Measurements from ENCODE around the gene SYNGR1. TPM values are rescaled to one million over a fixed set of nuclear protein-coding genes. Genes with fewer than 3 reads are reported as not detected.

Gene SYNGR1
- polyA plus RNA-seq, 3 donors = 18.0 to 54.9 (median 39.6) TPM

- no peak overlapping the region for H3K27ac ChIP-seq (ENCODE audit: low read depth in 1 of 2, low read length in 2 of 2)
- no peak for DNase-seq
- H3K9ac ChIP-seq (ENCODE audit: insufficient read depth, low read length, poor library complexity, severe bottlenecking) = no peak overlapping the region
- no peaks in the 10 kb centered on the region for H3K4me1 ChIP-seq (ENCODE audit: control insufficient read depth in 1 of 2, insufficient read depth in 2 of 2, low read length in 2 of 2)
- no peak overlapping the region for H2AFZ ChIP-seq (ENCODE audit: insufficient read depth, low read depth, low read length, poor library complexity, severe bottlenecking)
- Mint-ChIP-seq H3K27ac (peak overlapping the region in 1 of 7 donors; percentile 3), H3K36me3 (peaks cover 18 to 33% of the 10 kb centered on the region in 2 donors), H3K4me3 (no peak overlapping the region), H3K9me3 (peaks cover 3 to 9% (median 5%) of the 10 kb centered on the region in 7 donors), H3K27me3 (ENCODE audit: low read depth in 3 of 3) (peaks cover 0 to 1% (median 0%) of the 10 kb centered on the region in 3 donors), H3K4me1 (peaks cover 10% of the 10 kb centered on the region)
- H3K27me3 ChIP-seq (ENCODE audit: control insufficient read depth in 2 of 2, insufficient read depth in 2 of 2, low read length in 2 of 2) = no peaks in the 10 kb centered on the region
- WGBS (ENCODE audit: insufficient coverage) = 100% methylated on average over 1 of the region's 8 CpGs
- H3K36me3 ChIP-seq (replicated peaks in 1 of 2; ENCODE audit: control insufficient read depth in 1 of 2, insufficient read depth in 2 of 2, low read length in 2 of 2) = peaks cover 22 to 41% of the 10 kb centered on the region in 2 donors
- peaks cover 5% of the 10 kb centered on the region for H3K79me2 ChIP-seq (ENCODE audit: insufficient read depth, low read length)
- peaks cover 6 to 10% of the 10 kb centered on the region in 2 donors for H3K9me3 ChIP-seq (replicated peaks in 1 of 2; ENCODE audit: control insufficient read depth in 1 of 2, insufficient read depth in 1 of 2, low read length in 2 of 2)
- H3K4me3 ChIP-seq (replicated peaks in 1 of 3; ENCODE audit: low read depth in 2 of 3, low read length in 3 of 3) = no peak overlapping the region
- intact Hi-C loops (cut with micrococcal nuclease) = no loop called here
- no peaks in the 10 kb centered on the region for H4K20me1 ChIP-seq (ENCODE audit: insufficient read depth, low read length)
- no peak overlapping the region for H3K4me2 ChIP-seq (replicated peaks; ENCODE audit: extremely low read depth, low read length, poor library complexity, severe bottlenecking)
- TF ChIP-seq CTCF (IDR thresholded peaks at IDR 0.05) = no peak
Observed at GRCh38 chr22:39375646-39376045, 25.9 kb downstream of the SYNGR1 start.

- H3K36me3 ChIP-seq (replicated peaks in 1 of 2; ENCODE audit: control insufficient read depth in 1 of 2, insufficient read depth in 2 of 2, low read length in 2 of 2) = peaks cover 19 to 39% of the 10 kb centered on the region in 2 donors
- peaks cover 0 to 9% (median 1%) of the 10 kb centered on the region in 3 donors for H3K27me3 Mint-ChIP-seq (ENCODE audit: low read depth in 3 of 3)
- H3K9me3 ChIP-seq (replicated peaks in 1 of 2; ENCODE audit: control insufficient read depth in 1 of 2, insufficient read depth in 1 of 2, low read length in 2 of 2) = no peaks in the 10 kb centered on the region
- H4K20me1 ChIP-seq (ENCODE audit: insufficient read depth, low read length) = no peaks in the 10 kb centered on the region
- DNase-seq = no peak
- no peaks in the 10 kb centered on the region for H3K4me1 ChIP-seq (ENCODE audit: control insufficient read depth in 1 of 2, insufficient read depth in 2 of 2, low read length in 2 of 2)
- no peaks in the 10 kb centered on the region for H3K27me3 ChIP-seq (ENCODE audit: control insufficient read depth in 2 of 2, insufficient read depth in 2 of 2, low read length in 2 of 2)
- no peak overlapping the region for H3K4me3 Mint-ChIP-seq
- intact Hi-C loops (cut with micrococcal nuclease) = no loop called here
- H3K9me3 Mint-ChIP-seq = no peaks in the 10 kb centered on the region
- H3K4me2 ChIP-seq (replicated peaks; ENCODE audit: extremely low read depth, low read length, poor library complexity, severe bottlenecking) = no peak overlapping the region
- peak overlapping the region in 2 of 7 donors; percentile 68 to 77 for H3K27ac Mint-ChIP-seq
- no peak overlapping the region for H3K27ac ChIP-seq (ENCODE audit: low read depth in 1 of 2, low read length in 2 of 2)
- no peak for TF ChIP-seq CTCF (IDR thresholded peaks at IDR 0.05)
- WGBS (ENCODE audit: insufficient coverage) = 93% methylated on average over 3 of the region's 15 CpGs
- H3K4me1 Mint-ChIP-seq = peaks cover 10% of the 10 kb centered on the region
- H2AFZ ChIP-seq (ENCODE audit: insufficient read depth, low read depth, low read length, poor library complexity, severe bottlenecking) = no peak overlapping the region
- H3K79me2 ChIP-seq (ENCODE audit: insufficient read depth, low read length) = no peaks in the 10 kb centered on the region
- H3K9ac ChIP-seq (ENCODE audit: insufficient read depth, low read length, poor library complexity, severe bottlenecking) = no peak overlapping the region
- peaks cover 24 to 32% of the 10 kb centered on the region in 2 donors for H3K36me3 Mint-ChIP-seq
- no peak overlapping the region for H3K4me3 ChIP-seq (replicated peaks in 1 of 3; ENCODE audit: low read depth in 2 of 3, low read length in 3 of 3)
Observed at GRCh38 chr22:39379756-39380730, 30.3 kb downstream of the SYNGR1 start.

All from CD14-positive monocyte (primary cell).